GM19023 (cell line): ENCODE results near the gene PRKRIP1.
"Not testable (repeated sequence)": the region's sequence is repeated elsewhere in the genome, so short reads cannot be mapped to it uniquely, and the experiment has no call there.

ENCODE experiments used
- ATAC-seq: cut with Tn5 transposase; IDR thresholded peaks from one replicate; pipeline ENCODE4 v1.9.1; 2021; ENCODE audit warnings: mild to moderate bottlenecking, moderate library complexity; ENCODE audit not compliant: unreplicated experiment

PRKRIP1 gene

GRCh38 chr7:102455596-102455995, 59.4 kb downstream of the PRKRIP1 start:
- no peak for ATAC-seq

DNA sequence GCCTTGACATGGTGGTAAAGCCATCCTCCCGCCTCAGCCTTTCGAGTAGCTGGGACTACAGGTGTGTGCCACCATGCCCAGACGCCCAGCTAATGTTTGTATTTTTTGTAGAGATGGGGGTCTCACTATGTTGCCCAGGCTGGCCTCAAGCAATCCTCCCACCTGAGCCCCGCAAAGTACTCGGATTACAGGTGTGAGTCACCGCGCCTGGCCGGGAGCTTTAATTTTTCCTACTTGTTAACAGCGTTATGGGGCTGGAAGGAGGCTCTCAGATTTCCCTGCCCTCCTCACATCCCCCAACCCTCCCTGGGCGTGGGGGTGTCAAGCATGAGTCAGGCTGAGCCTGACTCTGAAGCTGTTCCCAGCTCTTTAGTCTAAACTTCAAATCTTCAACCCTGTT, 60.2 kb downstream of the PRKRIP1 start:
- no peak for ATAC-seq

DNA sequence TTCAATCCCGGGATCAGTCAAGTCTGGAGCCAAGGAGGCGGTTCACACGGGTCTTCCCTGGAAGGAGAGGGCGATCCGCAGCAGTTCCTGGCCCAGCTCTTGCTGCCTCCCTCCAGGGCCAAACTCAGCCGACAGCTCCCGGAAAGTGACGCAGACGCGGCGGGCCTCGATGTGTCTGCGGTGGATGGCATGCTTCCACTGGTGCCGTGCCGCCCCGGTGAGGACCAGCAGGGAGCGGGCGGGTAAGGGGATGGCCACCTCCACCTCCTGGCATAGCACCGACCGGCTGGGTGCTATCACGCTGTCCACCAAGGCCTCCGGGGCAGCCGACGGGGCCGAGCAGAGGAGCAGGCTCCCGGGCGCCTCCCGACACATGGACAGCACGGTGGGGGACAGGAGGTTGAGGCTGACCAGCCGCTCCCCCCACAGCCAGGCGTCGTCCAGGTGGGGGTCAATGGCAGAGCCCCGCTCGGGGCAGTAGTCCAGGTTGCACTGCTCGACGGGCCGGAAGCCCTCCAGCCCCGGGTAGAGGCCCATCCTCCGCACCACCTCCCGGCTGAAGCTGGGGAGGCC, 61.3 kb downstream of the PRKRIP1 start:
- no peak for ATAC-seq

DNA sequence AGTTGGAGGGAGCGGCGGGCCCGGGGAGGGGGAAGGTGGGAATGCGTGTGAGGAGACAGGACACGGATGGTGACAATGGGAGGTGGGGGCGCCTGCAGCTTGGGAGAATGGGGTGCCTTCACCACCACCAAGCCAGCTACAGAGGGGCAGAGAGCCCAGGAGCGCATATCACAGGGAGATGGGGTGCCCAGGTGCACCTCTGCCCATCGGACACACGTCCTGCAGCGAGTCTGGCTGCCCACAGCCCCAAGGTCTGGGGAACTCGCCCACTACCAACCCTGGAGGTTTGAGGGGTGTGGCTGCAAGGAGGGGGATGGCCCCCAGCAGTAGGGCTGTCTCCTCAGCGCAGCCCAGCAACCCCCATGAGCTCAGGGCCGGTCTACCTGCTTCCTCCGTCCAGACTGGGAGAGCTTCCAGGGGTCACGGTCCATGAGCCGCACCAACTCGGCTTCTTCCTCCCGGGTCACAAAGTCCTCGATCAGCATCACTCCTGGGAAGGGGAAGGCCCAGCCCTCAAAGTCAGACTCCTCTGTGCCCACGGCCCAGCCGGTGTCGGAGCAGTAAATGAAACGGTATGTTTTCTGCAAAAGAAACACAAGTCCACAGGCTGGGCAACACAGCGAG, 63.2 kb downstream of the PRKRIP1 start:
- ATAC-seq: no peak

DNA sequence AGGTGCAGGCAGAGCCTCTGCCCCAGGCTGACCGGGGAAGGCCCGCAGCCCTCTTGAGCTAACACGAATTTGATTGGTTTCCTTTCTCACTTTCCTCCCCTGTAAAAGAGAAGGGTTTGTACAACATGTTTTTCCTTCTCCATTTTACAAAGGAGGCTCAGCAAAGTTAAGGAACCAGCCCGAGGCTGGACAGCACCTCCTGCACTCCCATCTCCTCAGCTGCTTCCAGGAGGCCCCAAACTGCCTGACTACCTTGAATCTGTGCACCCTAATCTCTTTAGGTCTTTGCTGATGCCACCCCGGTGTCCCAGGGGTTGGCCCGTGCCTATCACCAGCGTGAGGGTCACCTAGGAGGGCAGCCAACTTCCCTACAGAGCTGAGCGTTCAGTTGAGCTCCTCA, 64.3 kb downstream of the PRKRIP1 start:
- no peak for ATAC-seq

DNA sequence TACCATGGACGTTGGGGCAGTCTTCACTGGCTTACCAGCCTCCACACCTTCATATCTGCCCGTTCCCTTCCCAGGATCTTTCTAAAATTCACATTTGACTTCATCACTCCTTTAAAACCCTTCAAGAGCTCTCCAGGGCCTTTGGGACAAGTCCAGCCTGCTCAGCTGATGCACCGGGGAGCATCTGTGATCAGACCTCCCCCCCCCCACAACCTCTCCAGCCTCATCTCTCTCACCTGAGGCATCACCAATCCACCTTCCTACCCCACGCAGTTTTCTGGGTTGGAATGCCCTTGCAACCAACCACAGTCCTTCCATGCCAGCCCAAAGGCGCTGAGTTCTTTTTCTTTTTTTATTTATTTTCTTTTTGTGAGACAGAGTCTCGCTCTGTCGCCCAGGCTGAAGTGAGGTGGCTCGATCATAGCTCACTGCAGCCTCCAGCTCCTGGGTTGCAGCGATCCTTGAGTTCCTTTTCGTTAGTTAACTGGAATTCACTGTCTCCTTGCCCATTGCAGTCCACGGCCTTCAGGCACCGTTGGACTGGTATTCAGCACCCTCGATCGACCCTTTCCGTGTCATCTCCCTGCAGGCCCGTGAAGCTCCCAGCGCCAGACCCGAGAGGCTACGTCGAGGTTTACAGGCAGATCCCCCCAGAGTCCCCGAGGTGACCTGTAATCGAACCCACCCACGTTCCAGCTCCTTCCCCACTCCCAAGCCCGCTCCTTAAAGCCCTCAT, 67.8 kb downstream of the PRKRIP1 start:
- no peak for ATAC-seq

GRCh38 chr7:102464577-102465280, 68.6 kb downstream of the PRKRIP1 start, which contains the start of the genes ALKBH4 and LRWD1:
TSS of gene ALKBH4 (minus strand) at chr7:102464863. CDS start at chr7:102464836, 27 bp downstream.
TSS of gene LRWD1 (plus strand) at chr7:102464984. CDS start at chr7:102465081, 97 bp downstream.
- ATAC-seq: peak; percentile 85

GRCh38 chr7:102466097-102466496, 69.9 kb downstream of the PRKRIP1 start:
- ATAC-seq: no peak

DNA sequence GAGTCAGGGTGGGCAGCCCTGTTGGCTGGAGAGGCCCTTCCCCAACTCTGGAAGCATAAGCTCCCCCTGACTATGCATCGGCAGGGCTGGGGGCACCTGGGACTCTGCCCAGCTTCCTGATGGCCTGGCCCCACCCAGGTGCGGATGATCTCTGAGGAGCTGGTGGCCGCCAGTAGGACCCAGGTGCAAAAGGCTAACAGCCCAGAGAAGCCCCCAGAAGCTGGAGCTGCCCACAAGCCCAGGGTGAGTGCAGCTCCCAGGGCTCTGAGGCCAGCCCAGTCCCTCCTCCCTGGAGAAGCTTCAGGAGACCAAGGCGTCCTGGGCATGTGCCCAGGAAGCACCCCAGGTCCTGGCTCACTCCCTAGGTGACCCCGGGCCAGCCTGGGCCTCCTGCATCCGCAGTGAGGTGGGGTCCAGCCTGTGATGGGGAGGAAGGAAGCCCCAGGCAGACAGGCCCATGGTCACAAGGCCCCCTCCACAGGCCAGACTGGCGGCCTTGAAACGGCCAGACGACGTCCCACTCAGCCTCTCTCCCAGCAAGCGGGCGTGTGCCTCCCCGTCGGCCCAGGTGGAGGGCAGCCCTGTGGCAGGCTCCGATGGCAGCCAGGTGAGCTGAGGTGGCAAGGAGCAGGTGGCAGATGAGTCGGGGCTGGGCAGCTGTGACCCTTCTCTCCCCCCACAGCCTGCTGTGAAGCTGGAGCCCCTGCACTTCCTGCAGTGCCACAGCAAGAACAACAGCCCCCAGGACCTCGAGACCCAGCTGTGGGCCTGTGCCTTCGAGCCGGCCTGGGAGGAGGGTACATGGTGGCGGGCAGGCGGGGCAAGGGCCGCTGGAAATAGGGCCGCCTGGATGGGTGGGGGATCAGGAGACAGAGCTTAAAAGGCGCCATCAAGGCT, 71.7 kb downstream of the PRKRIP1 start:
- no peak for ATAC-seq

GRCh38 chr7:102468478-102469350, 72.6 kb downstream of the PRKRIP1 start:
- no peak for ATAC-seq

DNA sequence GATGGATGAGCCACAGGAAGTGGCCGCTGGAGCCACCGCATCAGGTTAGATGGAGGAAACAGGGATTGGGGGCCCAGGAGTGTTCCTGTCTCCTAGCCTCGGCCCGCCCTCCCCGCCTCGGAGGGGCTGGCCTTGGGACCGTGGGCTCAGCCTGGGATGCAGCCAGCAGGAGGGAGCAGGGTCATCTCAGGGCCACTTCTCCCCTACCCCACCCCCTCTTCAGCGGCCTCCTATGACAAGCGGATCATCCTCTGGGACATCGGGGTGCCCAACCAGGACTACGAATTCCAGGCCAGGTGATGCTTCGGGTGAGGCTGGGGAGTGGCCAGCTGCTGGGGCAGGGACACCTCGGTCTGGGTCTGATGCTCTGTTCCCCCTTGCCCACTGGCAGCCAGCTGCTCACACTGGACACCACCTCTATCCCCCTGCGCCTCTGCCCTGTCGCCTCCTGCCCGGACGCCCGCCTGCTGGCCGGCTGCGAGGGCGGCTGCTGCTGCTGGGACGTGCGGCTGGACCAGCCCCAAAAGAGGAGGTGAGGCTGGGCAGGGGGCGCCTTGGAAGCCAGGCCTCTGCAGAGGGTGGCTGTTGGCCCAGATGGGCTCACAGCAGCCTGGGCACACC, 73.3 kb downstream of the PRKRIP1 start:
- ATAC-seq: no peak

DNA sequence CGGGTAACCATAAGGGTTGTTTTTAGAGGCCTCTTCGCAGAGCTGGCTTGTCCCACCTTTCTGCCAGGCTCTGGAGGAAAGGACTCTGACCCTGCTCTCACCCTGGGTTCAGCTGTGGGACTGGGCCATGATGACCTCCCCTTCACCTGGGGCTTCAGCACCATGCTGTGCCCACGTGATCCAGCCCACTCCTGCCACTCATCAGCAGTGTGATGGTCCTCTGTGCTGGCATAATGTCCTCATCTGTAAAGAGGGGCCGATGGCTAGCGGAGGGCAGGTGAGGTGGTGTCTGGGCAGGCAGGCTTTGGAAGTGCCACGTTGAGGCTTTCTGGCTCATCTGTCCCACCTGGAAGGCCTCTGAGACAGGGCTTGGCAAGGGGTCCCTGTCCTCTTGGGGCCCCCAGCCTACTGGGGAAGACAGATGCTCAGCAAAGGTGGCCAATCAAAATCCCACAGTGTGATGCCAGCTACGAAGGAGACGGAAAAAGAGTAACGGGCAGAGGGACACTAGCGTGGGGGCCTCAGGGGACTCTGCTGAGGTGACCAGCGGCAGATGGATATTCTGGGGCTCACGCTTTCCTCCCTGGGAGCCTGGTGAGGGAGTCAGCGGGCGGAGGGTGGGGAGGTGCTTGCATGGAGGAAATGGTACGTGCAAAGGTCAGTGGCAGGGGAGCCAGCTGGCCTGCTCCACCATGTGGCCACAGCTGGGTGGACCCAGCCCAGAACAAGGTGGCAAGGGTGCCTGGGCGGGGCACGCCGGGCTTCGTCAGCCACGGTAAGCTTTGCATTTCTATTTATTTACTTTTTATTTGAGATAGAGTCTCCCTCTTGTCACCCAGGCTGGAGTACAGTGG, 74.0 kb downstream of the PRKRIP1 start:
- no peak for ATAC-seq

DNA sequence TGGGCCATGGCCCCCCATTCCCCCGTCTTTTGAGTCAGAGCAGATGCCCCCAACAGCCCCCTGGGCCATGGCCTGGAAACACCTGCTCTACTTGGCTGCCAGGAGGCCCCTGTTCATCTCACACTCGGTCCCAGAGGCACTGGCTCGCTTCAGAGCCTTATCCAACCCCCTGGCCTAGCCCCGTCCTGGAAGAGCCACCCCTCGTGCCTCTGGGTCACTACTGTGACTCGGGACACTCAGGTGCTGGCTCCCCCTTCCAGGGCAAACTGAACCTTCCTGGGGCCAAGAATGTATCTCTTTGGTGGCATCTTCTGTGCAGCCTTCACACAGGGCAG, 75.6 kb downstream of the PRKRIP1 start:
- no peak for ATAC-seq

GRCh38 chr7:102472126-102473041, 76.2 kb downstream of the PRKRIP1 start:
- ATAC-seq: no peak

- no peak for ATAC-seq
Observed at GRCh38 chr7:102473271-102473991, 77.3 kb downstream of the PRKRIP1 start.

DNA sequence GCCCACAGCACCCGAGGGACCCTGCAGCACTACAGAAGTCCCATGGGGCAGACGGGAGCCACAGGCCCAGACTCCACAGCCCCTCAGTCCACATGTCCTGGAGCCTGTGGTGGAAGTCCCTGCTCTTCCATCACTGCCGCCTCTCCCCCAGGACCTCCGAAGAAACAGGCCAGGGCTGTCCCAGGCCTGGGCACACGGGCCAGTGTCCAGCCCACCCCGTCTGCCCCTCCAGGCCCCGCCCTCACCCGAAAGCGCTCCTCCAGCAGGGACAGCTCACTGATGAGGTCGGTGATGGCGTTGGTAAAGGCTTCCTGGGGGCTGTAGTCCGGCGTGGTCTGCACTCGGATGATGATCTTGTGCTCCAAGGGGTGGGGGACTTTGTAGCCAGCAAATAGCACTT, 78.0 kb downstream of the PRKRIP1 start:
- ATAC-seq: not testable (repeated sequence)
